H9 (cell line): ENCODE data around the gene PAQR5. TPM values are rescaled to one million over a fixed set of nuclear protein-coding genes. Genes with fewer than 3 reads are reported as not detected.

Experiments
- DNase-seq: peaks from one replicate; pipeline ENCODE4 v3.0.0-alpha.2; 2017
- H2AFZ ChIP-seq: one replicate; pipeline ENCODE4 v1.6.1; 2013; ENCODE audit warnings: mild to moderate bottlenecking, low read length, control low read depth, moderate library complexity
- H2AK5ac ChIP-seq: 2 replicates; pipeline ENCODE4 v1.6.1; 2013; ENCODE audit warnings: low read length, control low read depth, mixed read lengths; ENCODE audit not compliant: insufficient read length
- H2BK120ac ChIP-seq: one replicate; pipeline ENCODE4 v1.6.1; 2013; ENCODE audit warnings: low read depth, mild to moderate bottlenecking, low read length, control low read depth, inconsistent platforms; ENCODE audit not compliant: poor library complexity, severe bottlenecking
- H2BK12ac ChIP-seq: 2 replicates; pipeline ENCODE4 v1.6.1; 2013; ENCODE audit warnings: low read length, control low read depth, mixed read lengths, low read depth; ENCODE audit not compliant: insufficient read length
- H2BK15ac ChIP-seq: 2 replicates; pipeline ENCODE4 v1.6.1; 2013; ENCODE audit warnings: low read depth, low read length, control low read depth
- H2BK20ac ChIP-seq: one replicate; pipeline ENCODE4 v1.6.1; 2013; ENCODE audit warnings: low read depth, mild to moderate bottlenecking, low read length, control low read depth, inconsistent platforms; ENCODE audit not compliant: poor library complexity, severe bottlenecking
- H2BK5ac ChIP-seq: 2 replicates; pipeline ENCODE4 v1.6.1; 2013; ENCODE audit warnings: low read length, control low read depth, mixed read lengths; ENCODE audit not compliant: insufficient read length
- H3K14ac ChIP-seq: 2 replicates; pipeline ENCODE4 v1.6.1; 2013; ENCODE audit warnings: low read length, control low read depth; ENCODE audit not compliant: insufficient read depth
- H3K18ac ChIP-seq: 2 replicates; pipeline ENCODE4 v1.6.1; 2013; ENCODE audit warnings: low read depth, mild to moderate bottlenecking, mixed read lengths, low read length, control low read depth; ENCODE audit not compliant: insufficient read length
- H3K23ac ChIP-seq: 2 replicates; pipeline ENCODE4 v1.6.1; 2013; ENCODE audit warnings: low read length, control low read depth, mixed read lengths, low read depth; ENCODE audit not compliant: insufficient read length
- H3K23me2 ChIP-seq: 2 replicates; pipeline ENCODE4 v1.6.1; 2013; ENCODE audit warnings: low read depth, mild to moderate bottlenecking, mixed read lengths, low read length, control low read depth; ENCODE audit not compliant: insufficient read length, poor library complexity, severe bottlenecking
- H3K27ac ChIP-seq: 2 replicates; pipeline ENCODE4 v1.5.1; 2013; ENCODE audit warnings: low read length, control low read depth, mixed read lengths, low read depth; ENCODE audit not compliant: insufficient read length
- H3K27me3 ChIP-seq: 2 replicates; pipeline ENCODE4 v1.6.1; 2013; ENCODE audit warnings: low read length, control low read depth, inconsistent platforms; ENCODE audit not compliant: insufficient read depth
- H3K4ac ChIP-seq: 2 replicates; pipeline ENCODE4 v1.6.1; 2013; ENCODE audit warnings: low read depth, mild to moderate bottlenecking, control low read depth, inconsistent platforms, low read length, moderate library complexity
- H3K4me1 ChIP-seq: 2 replicates; pipeline ENCODE4 v1.6.1; 2013; ENCODE audit warnings: low read length, control low read depth, inconsistent platforms; ENCODE audit not compliant: insufficient read depth
- H3K4me2 ChIP-seq: 2 replicates; pipeline ENCODE4 v1.6.1; 2013; ENCODE audit warnings: low read length, control low read depth, mixed read lengths; ENCODE audit not compliant: insufficient read length, insufficient read depth
- H3K56ac ChIP-seq: 2 replicates; pipeline ENCODE4 v1.6.1; 2013; ENCODE audit warnings: low read depth, mild to moderate bottlenecking, mixed read lengths, low read length, control low read depth; ENCODE audit not compliant: insufficient read length
- H3K79me1 ChIP-seq: 2 replicates; pipeline ENCODE4 v1.6.1; 2013; ENCODE audit warnings: low read depth, mild to moderate bottlenecking, moderate library complexity, low read length, control low read depth, inconsistent platforms; ENCODE audit not compliant: insufficient read depth, poor library complexity, severe bottlenecking
- H3K79me2 ChIP-seq: 2 replicates; pipeline ENCODE4 v1.6.1; 2013; ENCODE audit warnings: low read length, control low read depth, inconsistent platforms; ENCODE audit not compliant: insufficient read depth
- H3K9ac ChIP-seq: 2 replicates; pipeline ENCODE4 v1.6.1; 2013; ENCODE audit warnings: low read length, control low read depth, mixed read lengths; ENCODE audit not compliant: insufficient read length; ENCODE audit errors: extremely low read depth
- H3K9me3 ChIP-seq: one replicate; pipeline ENCODE4 v1.6.1; 2013; ENCODE audit warnings: low read depth, low read length, inconsistent platforms; ENCODE audit not compliant: control insufficient read depth
- H3T11ph ChIP-seq: one replicate; pipeline ENCODE4 v1.6.1; 2013; ENCODE audit warnings: mild to moderate bottlenecking, low read length, control low read depth, inconsistent platforms
- H4K20me1 ChIP-seq: one replicate; pipeline ENCODE4 v1.6.1; 2013; ENCODE audit not compliant: control insufficient read depth, insufficient read length, insufficient read depth
- H4K5ac ChIP-seq: 2 replicates; pipeline ENCODE4 v1.6.1; 2013; ENCODE audit warnings: low read depth, mild to moderate bottlenecking, mixed read lengths, low read length, control low read depth; ENCODE audit not compliant: insufficient read length
- H4K8ac ChIP-seq: replicated peaks from 2 replicates; pipeline ENCODE4 v1.6.1; 2013; ENCODE audit warnings: low read length, control low read depth, mixed read lengths, low read depth; ENCODE audit not compliant: insufficient read length
- H4K91ac ChIP-seq: 2 replicates; pipeline ENCODE4 v1.6.1; 2013; ENCODE audit warnings: low read depth, mild to moderate bottlenecking, moderate library complexity, mixed read lengths, low read length, control low read depth; ENCODE audit not compliant: insufficient read length
- H3K27ac Mint-ChIP-seq, 3 experiments: 2 replicates in 2 of 3; 3 replicates in 1 of 3; pipeline ENCODE4 v1.8.0; 2020 to 2021; ENCODE audit warnings: mixed read lengths in 3 of 3, mild to moderate bottlenecking in 1 of 3, moderate library complexity in 1 of 3
- H3K27me3 Mint-ChIP-seq: 2 replicates; pipeline ENCODE4 v1.8.0; 2021; ENCODE audit warnings: low read depth, mild to moderate bottlenecking, moderate library complexity, mixed read lengths
- H3K36me3 Mint-ChIP-seq, 3 experiments: 2 replicates in 2 of 3; 3 replicates in 1 of 3; pipeline ENCODE4 v1.8.0; 2020 to 2021; ENCODE audit warnings: low read depth in 3 of 3, mixed read lengths in 3 of 3; ENCODE audit not compliant: insufficient read depth in 1 of 3
- H3K4me1 Mint-ChIP-seq, 2 experiments: 2 replicates each; pipeline ENCODE4 v1.8.0; 2020; ENCODE audit warnings: mixed read lengths in 2 of 2
- H3K4me3 Mint-ChIP-seq, 2 experiments: 2 replicates in 1 of 2; 3 replicates in 1 of 2; pipeline ENCODE4 v1.8.0; 2020 to 2021; ENCODE audit warnings: mild to moderate bottlenecking in 2 of 2, mixed read lengths in 2 of 2, moderate library complexity in 1 of 2
- H3K9me3 Mint-ChIP-seq, 2 experiments: 2 replicates in 1 of 2; 3 replicates in 1 of 2; pipeline ENCODE4 v1.8.0; 2020; ENCODE audit warnings: mild to moderate bottlenecking in 2 of 2, mixed read lengths in 2 of 2, moderate library complexity in 1 of 2
- CTCF ChIP-seq: fragments of 200-600 bp; sonication (generic); conservative IDR thresholded peaks from 3 replicates; pipeline ENCODE4 v1.8.0; 2021; ENCODE audit warnings: antibody characterized with exemption, mild to moderate bottlenecking
- WGBS: extraction: QIAGEN DNeasy Blood & Tissue Kit; methylation state at CpG from one replicate; pipeline ENCODE4 v1.1.7; 2013; ENCODE audit warnings: missing lambda C conversion rate, low lambda C conversion rate, mixed read lengths; ENCODE audit not compliant: insufficient read length; ENCODE audit errors: extremely low coverage; 5-methylcytosine and 5-hydroxymethylcytosine counted together
- total RNA-seq: library from RNA; stranded (reverse); gene quantifications from 2 replicates; pipeline ENCODE4 v1.2.1, GENCODE V29; 2021

The PAQR5 gene
- total RNA-seq, 1 experiment from 2014 or later = 1.6 TPM

GRCh38 chr15:69435985-69436384 lies 137.3 kb downstream of the PAQR5 start:
- TF ChIP-seq CTCF = no peak
- H3K27ac ChIP-seq = no peak overlapping the region
- H3K27me3 ChIP-seq = no peaks in the 10 kb centered on the region
- Mint-ChIP-seq H3K9me3 (no peaks in the 10 kb centered on the region), H3K27ac (0 out of 7 replicates have a peak overlapping the region, but pooled peaks of 1 of the 3 experiments have one; percentile 22), H3K27me3 (no peaks in the 10 kb centered on the region), H3K4me3 (no peak overlapping the region), H3K4me1 (no peaks in the 10 kb centered on the region), H3K36me3 (peaks cover 43 to 83% (median 83%) of the 10 kb centered on the region in 3 experiments)
- no CpG with 5 or more reads among the region's 4 CpGs for WGBS
- H2AK5ac ChIP-seq = no peak overlapping the region
- H2BK5ac ChIP-seq = no peak overlapping the region
- H3K9ac ChIP-seq = no peak overlapping the region
- H3K79me2 ChIP-seq = no peaks in the 10 kb centered on the region
- no peak overlapping the region for H2BK120ac ChIP-seq
- H3K56ac ChIP-seq = no peak overlapping the region
- H3K14ac ChIP-seq = no peak overlapping the region
- H3K4me2 ChIP-seq = no peak overlapping the region
- no peak for DNase-seq
- H4K20me1 ChIP-seq = no peaks in the 10 kb centered on the region
- no peak overlapping the region for H2BK20ac ChIP-seq
- no peaks in the 10 kb centered on the region for H3K9me3 ChIP-seq
- no peak overlapping the region for H2BK12ac ChIP-seq
- no peak overlapping the region for H3K23ac ChIP-seq
- H4K91ac ChIP-seq = no peak overlapping the region
- no peaks in the 10 kb centered on the region for H3K79me1 ChIP-seq
- no peaks in the 10 kb centered on the region for H3K4me1 ChIP-seq
- no peak overlapping the region for H2AFZ ChIP-seq
- no peak overlapping the region for H4K8ac ChIP-seq
- no peak overlapping the region for H2BK15ac ChIP-seq
- no peak overlapping the region for H3K4ac ChIP-seq
- no peak overlapping the region for H3K18ac ChIP-seq
- H3T11ph ChIP-seq = no peak overlapping the region
- no peaks in the 10 kb centered on the region for H3K23me2 ChIP-seq
- H4K5ac ChIP-seq = no peak overlapping the region
